Keratinocyte (primary cell): ENCODE measurements around the gene MICALL2.

Source experiments
- CTCF ChIP-seq, 3 experiments: IDR thresholded peaks in 1 of 3; conservative IDR thresholded peaks in 1 of 3; optimal IDR thresholded peaks in 1 of 3; 2 replicates in 2 of 3; 3 replicates in 1 of 3; pipeline versions ENCODE3 to v1.5.1; 2011; ENCODE audit warnings: low read length in 3 of 3, mild to moderate bottlenecking in 3 of 3, moderate library complexity in 2 of 3, control low read depth in 1 of 3, inconsistent platforms in 1 of 3; ENCODE audit not compliant: insufficient read depth in 2 of 3; ENCODE audit errors: extremely low read depth in 1 of 3
- EZH2 ChIP-seq: IDR thresholded peaks from one replicate; pipeline ENCODE4 v1.6.1; 2012; ENCODE audit warnings: inconsistent platforms, mild to moderate bottlenecking, low read length, moderate library complexity

GRCh38 chr7:1393421-1393820 lies 65.8 kb downstream of the MICALL2 start:
- no peak for TF ChIP-seq CTCF (optimal IDR thresholded peaks at IDR 0.05 in 1 of 3, IDR thresholded peaks at IDR 0.05 in 1 of 3, conservative IDR thresholded peaks at IDR 0.05 in 1 of 3; ENCODE audit: extremely low read depth in 1 of 3, insufficient read depth in 2 of 3, low read length in 3 of 3)
- TF ChIP-seq EZH2 = no peak
